HG02938 (cell line): ENCODE data around the gene CHMP4B.
"Not testable (repeated sequence)": the region's sequence is repeated elsewhere in the genome, so short reads cannot be mapped to it uniquely, and the experiment has no call there.

Experiments used
- ATAC-seq: cut with Tn5 transposase; IDR thresholded peaks from one replicate; pipeline ENCODE4 v1.9.1; 2021; ENCODE audit warnings: mild to moderate bottlenecking, moderate library complexity; ENCODE audit not compliant: unreplicated experiment

The CHMP4B gene

GRCh38 chr20:33789109-33789857, 21.9 kb upstream of the CHMP4B start:
- ATAC-seq: no peak

GRCh38 chr20:33789858-33790182, 21.3 kb upstream of the CHMP4B start:
- no peak for ATAC-seq

GRCh38 chr20:33790566-33790965, 20.6 kb upstream of the CHMP4B start:
- ATAC-seq: no peak

- ATAC-seq: no peak
These were observed 20.1 kb upstream of the CHMP4B start for GRCh38 chr20:33791021-33791420.

GRCh38 chr20:33791540-33791939, 19.6 kb upstream of the CHMP4B start:
- ATAC-seq: no peak

- ATAC-seq: no peak
These were observed 19.1 kb upstream of the CHMP4B start for GRCh38 chr20:33791959-33792597.

- not testable (repeated sequence) for ATAC-seq
These were observed 18.6 kb upstream of the CHMP4B start for GRCh38 chr20:33792598-33792989.

GRCh38 chr20:33793011-33793931, 17.9 kb upstream of the CHMP4B start:
- no peak for ATAC-seq

GRCh38 chr20:33796263-33796906, 14.8 kb upstream of the CHMP4B start:
- no peak for ATAC-seq

GRCh38 chr20:33796907-33797544, 14.1 kb upstream of the CHMP4B start:
- no peak for ATAC-seq

- no peak for ATAC-seq
These were observed 12.7 kb upstream of the CHMP4B start for GRCh38 chr20:33798444-33798843.

- no peak for ATAC-seq
These were observed 7.2 kb upstream of the CHMP4B start for GRCh38 chr20:33803921-33804337.

- no peak for ATAC-seq
These were observed 2.8 kb upstream of the CHMP4B start for GRCh38 chr20:33808388-33808787.

- ATAC-seq: no peak
These were observed 889 bp upstream of the CHMP4B start for GRCh38 chr20:33810259-33810658.

GRCh38 chr20:33811776-33812151, 616 bp downstream of the CHMP4B start:
- peak; percentile 7 for ATAC-seq

- ATAC-seq: no peak
These were observed 1.2 kb downstream of the CHMP4B start for GRCh38 chr20:33812152-33812849.

GRCh38 chr20:33812908-33813462, 1.8 kb downstream of the CHMP4B start:
- ATAC-seq: no peak

- no peak for ATAC-seq
These were observed 3.1 kb downstream of the CHMP4B start for GRCh38 chr20:33814238-33814712.

GRCh38 chr20:33815671-33816070, 4.5 kb downstream of the CHMP4B start:
- no peak for ATAC-seq

GRCh38 chr20:33816191-33816590, 5.0 kb downstream of the CHMP4B start:
- ATAC-seq: no peak
